Measurements from ENCODE around the gene CDH13. TPM values are rescaled to one million over a fixed set of nuclear protein-coding genes. Genes with fewer than 3 reads are reported as not detected.

CDH13 gene
- total and polyA plus RNA-seq, 2 donors (not counting 3 experiments of a cell fraction or from before 2014, with no cell fraction given): 96.6 to 124 TPM

- dilution Hi-C loops (cut with MboI; ENCODE audit: extremely low pct_ligation_motif_present, low sequenced_read_pairs): no loop called here
- FAIRE-seq (no peak), DNase-seq (ENCODE audit: low read depth, low spot score) (no peak)
- H3K4me2 ChIP-seq (ENCODE audit: insufficient read depth, low read length): no peak overlapping the region
- no peak for TF ChIP-seq FOS (IDR thresholded peaks at IDR 0.05; ENCODE audit: borderline replicate concordance, insufficient read depth, low read length)
- TF ChIP-seq GATA2 (IDR thresholded peaks at IDR 0.05; ENCODE audit: insufficient read depth, insufficient read length, low read depth, low read length): no peak
- TF ChIP-seq MYC (IDR thresholded peaks at IDR 0.05; ENCODE audit: low read depth, low read length): no peak
- no peak for TF ChIP-seq POLR2AphosphoS5 (IDR thresholded peaks at IDR 0.05; ENCODE audit: insufficient read depth, low read depth, low read length)
- no peak for TF ChIP-seq EZH2 (IDR thresholded peaks at IDR 0.05; ENCODE audit: borderline replicate concordance, low read depth, low read length, severe bottlenecking)
- no peak for TF ChIP-seq POLR2A (IDR thresholded peaks at IDR 0.05; ENCODE audit: low read depth, low read length)
- TF ChIP-seq CTCF (IDR thresholded peaks at IDR 0.05; ENCODE audit: extremely low read depth in 1 of 2, insufficient read depth in 1 of 2, low read depth in 1 of 2, low read length in 2 of 2): no peak
- TF ChIP-seq JUN (IDR thresholded peaks at IDR 0.05; ENCODE audit: borderline replicate concordance, insufficient read depth, insufficient read length, low read depth): no peak
- TF ChIP-seq MAX (IDR thresholded peaks at IDR 0.05; ENCODE audit: insufficient read depth, insufficient read length): no peak
- no peaks in the 10 kb centered on the region for H3K36me3 ChIP-seq (ENCODE audit: control insufficient read depth in 2 of 2, extremely low read depth in 1 of 2, insufficient read depth in 2 of 2, low read length in 2 of 2)
- no peaks in the 10 kb centered on the region for H3K9me3 ChIP-seq (replicated peaks; ENCODE audit: control insufficient read depth, insufficient read depth, low read length)
- CTCF ChIA-PET: no interaction called here
- H2AFZ ChIP-seq (ENCODE audit: low read depth, low read length): no peak overlapping the region
- H3K9me1 ChIP-seq (replicated peaks; ENCODE audit: control insufficient read depth, extremely low read depth, insufficient read depth, low read length): no peaks in the 10 kb centered on the region
- no peak overlapping the region for H3K4me3 ChIP-seq (replicated peaks in 1 of 3; ENCODE audit: insufficient read depth in 1 of 3, low read depth in 1 of 3, low read length in 3 of 3)
- no peak overlapping the region for H3K9ac ChIP-seq (replicated peaks; ENCODE audit: extremely low read depth, insufficient read depth, low read length)
- H3K4me1 ChIP-seq (ENCODE audit: control insufficient read depth, extremely low read depth, insufficient read depth, low read length): peaks cover 3% of the 10 kb centered on the region
- no peaks in the 10 kb centered on the region for H3K79me2 ChIP-seq (ENCODE audit: control insufficient read depth, insufficient read depth, low read length)
- H3K27me3 ChIP-seq (ENCODE audit: control insufficient read depth in 2 of 2, insufficient read depth in 2 of 2, low read length in 2 of 2): no peaks in the 10 kb centered on the region
- BruUV-seq (replicated peaks): no TSS peak
- intact Hi-C loops (cut with micrococcal nuclease): no loop called here
- no peak overlapping the region for H3K27ac ChIP-seq (ENCODE audit: insufficient read depth, low read depth, low read length)
- POLR2A ChIA-PET: no interaction called here
- H4K20me1 ChIP-seq (replicated peaks; ENCODE audit: control insufficient read depth, extremely low read depth, insufficient read depth, low read length): no peaks in the 10 kb centered on the region
These were observed 285.2 kb downstream of the CDH13 start for GRCh38 chr16:82911925-82912324.

Data from endothelial cell of umbilical vein (primary cell).